Thyroid gland (tissue), 4 donors: ENCODE data around the gene AVPR1B. TPM values are rescaled to one million over a fixed set of nuclear protein-coding genes. Genes with fewer than 3 reads are reported as not detected.

Experiments used
- DNase-seq, 2 donors: peaks; one replicate each; pipeline ENCODE4 v3.0.0-alpha.2; 2019
- H3K27ac ChIP-seq, 3 donors: fragments of 200-600 bp; sonication (generic); 1 replicate in 2 of 3; 2 replicates in 1 of 3; pipeline ENCODE4 v1.5.1; 2016 to 2019; ENCODE audit warnings: mild to moderate bottlenecking in 1 of 3, moderate library complexity in 1 of 3
- H3K27me3 ChIP-seq: fragments of 200-600 bp; sonication (generic); one replicate; pipeline ENCODE4 v1.5.1; 2019
- H3K36me3 ChIP-seq, 2 donors: fragments of 200-600 bp; sonication (generic); one replicate each; pipeline ENCODE4 v1.5.1; 2016 to 2019
- H3K4me1 ChIP-seq, 2 donors: fragments of 200-600 bp; sonication (generic); one replicate each; pipeline ENCODE4 v1.5.1; 2017 to 2019
- H3K4me3 ChIP-seq, 3 donors: fragments of 200-600 bp; sonication (generic); replicated peaks in 1 of 3; 1 replicate in 2 of 3; 2 replicates in 1 of 3; pipeline ENCODE4 v1.5.1; 2016; ENCODE audit warnings: mild to moderate bottlenecking in 1 of 3
- H3K9me3 ChIP-seq: fragments of 200-600 bp; sonication (generic); one replicate; pipeline ENCODE4 v1.5.1; 2017
- POLR2A ChIP-seq, 2 donors: fragments of 450-650 bp; IDR thresholded peaks; one replicate each; pipeline ENCODE4 v1.6.1; 2017; ENCODE audit warnings: antibody characterized with exemption in 2 of 2, mild to moderate bottlenecking in 2 of 2, moderate library complexity in 1 of 2
- WGBS, 2 donors: methylation state at CpG; one replicate each; pipeline ENCODE4 v1.1.5; 2017; 5-methylcytosine and 5-hydroxymethylcytosine counted together
- intact Hi-C: fragments of 100-400 bp; cut with DNase I; formaldehyde crosslinking; loops from one replicate; pipeline ENCODE4 v1.15.1; 2023
- total RNA-seq, 4 donors: library from RNA; depleted of rRNA; stranded (reverse); fragments of >200 nt; gene quantifications; one replicate each; pipeline ENCODE4 v1.2.3, GENCODE V29; 2016
- TF ChIP-seq, protein P1 (sequence below), 6 experiments: fragments of 200-600 bp in 3 of 6; fragments of 450-650 bp in 3 of 6; sonication (generic) in 3 of 6; IDR thresholded peaks; one replicate each; pipeline ENCODE4 v1.5.1; 2016 to 2019; ENCODE audit warnings: antibody characterized with exemption in 6 of 6, mild to moderate bottlenecking in 2 of 6, inconsistent platforms in 1 of 6, moderate library complexity in 1 of 6

The AVPR1B gene
- total RNA-seq, 4 donors from 2014 or later = 0.11 to 0.68 (median 0.38) TPM; not detected in 1

DNA sequence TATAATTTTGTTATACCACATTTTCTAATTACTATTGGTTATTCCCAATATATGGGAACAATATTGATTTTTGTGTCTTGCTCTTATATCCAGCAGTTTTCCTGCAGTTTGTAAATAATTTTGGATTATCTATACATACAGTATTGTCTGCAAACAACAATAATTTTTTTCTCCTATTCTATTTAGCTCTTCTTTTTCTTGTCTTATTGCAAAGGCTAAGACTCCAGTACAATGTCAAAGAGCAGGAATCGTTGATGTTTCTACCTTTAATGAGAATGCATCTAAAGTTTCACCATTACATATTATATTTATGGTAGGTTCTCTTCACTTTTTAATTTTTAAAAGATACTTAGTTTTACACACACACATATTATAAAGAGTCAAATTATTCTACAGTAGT lies 4.1 kb upstream of the AVPR1B start:
- no peak for DNase-seq
- H3K4me1 ChIP-seq = peaks cover 12 to 13% of the 10 kb centered on the region in 2 donors
- no peak overlapping the region for H3K4me3 ChIP-seq
- intact Hi-C loops = no loop called here
- H3K9me3 ChIP-seq = no peaks in the 10 kb centered on the region
- no peak for TF ChIP-seq POLR2A (IDR thresholded peaks at IDR 0.05)
- TF ChIP-seq, protein P1, sequence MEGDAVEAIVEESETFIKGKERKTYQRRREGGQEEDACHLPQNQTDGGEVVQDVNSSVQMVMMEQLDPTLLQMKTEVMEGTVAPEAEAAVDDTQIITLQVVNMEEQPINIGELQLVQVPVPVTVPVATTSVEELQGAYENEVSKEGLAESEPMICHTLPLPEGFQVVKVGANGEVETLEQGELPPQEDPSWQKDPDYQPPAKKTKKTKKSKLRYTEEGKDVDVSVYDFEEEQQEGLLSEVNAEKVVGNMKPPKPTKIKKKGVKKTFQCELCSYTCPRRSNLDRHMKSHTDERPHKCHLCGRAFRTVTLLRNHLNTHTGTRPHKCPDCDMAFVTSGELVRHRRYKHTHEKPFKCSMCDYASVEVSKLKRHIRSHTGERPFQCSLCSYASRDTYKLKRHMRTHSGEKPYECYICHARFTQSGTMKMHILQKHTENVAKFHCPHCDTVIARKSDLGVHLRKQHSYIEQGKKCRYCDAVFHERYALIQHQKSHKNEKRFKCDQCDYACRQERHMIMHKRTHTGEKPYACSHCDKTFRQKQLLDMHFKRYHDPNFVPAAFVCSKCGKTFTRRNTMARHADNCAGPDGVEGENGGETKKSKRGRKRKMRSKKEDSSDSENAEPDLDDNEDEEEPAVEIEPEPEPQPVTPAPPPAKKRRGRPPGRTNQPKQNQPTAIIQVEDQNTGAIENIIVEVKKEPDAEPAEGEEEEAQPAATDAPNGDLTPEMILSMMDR (IDR thresholded peaks at IDR 0.05) = no peak
- H3K27ac ChIP-seq = no peak overlapping the region
- no peaks in the 10 kb centered on the region for H3K27me3 ChIP-seq
- H3K36me3 ChIP-seq = no peaks in the 10 kb centered on the region
- 74 to 79% methylated on average over 1 of the region's 1 CpG for WGBS, 2 donors

DNA sequence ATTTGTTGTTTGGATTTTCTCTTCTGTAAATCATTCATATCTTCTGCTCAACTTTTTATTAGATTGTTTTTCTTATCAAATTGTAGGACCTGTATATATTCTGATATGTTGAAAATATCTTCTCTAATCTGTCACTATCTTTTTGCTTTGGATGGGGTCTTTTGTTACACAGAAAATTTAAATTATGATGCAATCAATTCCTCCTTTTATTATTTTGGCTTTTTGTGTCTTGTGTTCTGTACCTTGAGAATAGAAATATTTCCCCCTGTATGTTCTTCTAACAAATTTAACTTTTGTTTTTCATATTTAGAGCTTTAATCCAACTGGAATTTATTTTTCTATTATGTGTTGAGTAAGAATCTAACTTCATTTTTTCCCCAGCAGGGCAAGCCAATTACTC lies 3.2 kb upstream of the AVPR1B start:
- intact Hi-C loops = no loop called here
- H3K4me3 ChIP-seq = no peak overlapping the region
- DNase-seq = no peak
- no peak overlapping the region for H3K27ac ChIP-seq
- H3K36me3 ChIP-seq = no peaks in the 10 kb centered on the region
- H3K27me3 ChIP-seq = no peaks in the 10 kb centered on the region
- H3K9me3 ChIP-seq = no peaks in the 10 kb centered on the region
- TF ChIP-seq, protein P1 (IDR thresholded peaks at IDR 0.05) = no peak
- no peak for TF ChIP-seq POLR2A (IDR thresholded peaks at IDR 0.05)
- H3K4me1 ChIP-seq = peaks cover 12 to 13% of the 10 kb centered on the region in 2 donors

DNA sequence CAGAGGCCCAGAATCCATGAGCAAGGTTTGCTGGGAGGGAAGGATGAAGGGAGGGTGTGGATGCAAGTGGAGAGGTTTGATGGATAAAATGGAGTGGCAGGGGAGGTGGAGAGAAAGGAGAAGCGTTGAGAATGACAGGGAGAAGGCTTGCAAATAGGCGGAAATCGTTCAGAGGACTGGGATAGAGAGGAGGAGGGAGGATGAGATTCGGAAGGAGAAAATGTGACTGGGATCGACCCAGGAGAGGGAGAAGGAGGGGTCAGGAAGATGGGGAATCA lies 376 bp downstream of the AVPR1B start:
- TF ChIP-seq, protein P1 (IDR thresholded peaks at IDR 0.05) = no peak
- TF ChIP-seq POLR2A (IDR thresholded peaks at IDR 0.05) = no peak
- Histone ChIP-seq H3K9me3 (no peaks in the 10 kb centered on the region), H3K27ac (peak overlapping the region in 2 of 3 donors; percentile 28 to 49), H3K27me3 (no peaks in the 10 kb centered on the region), H3K4me1 (peaks cover 12 to 20% of the 10 kb centered on the region in 2 donors), H3K36me3 (no peaks in the 10 kb centered on the region), H3K4me3 (peak overlapping the region in 1 of 3 donors; percentile 20)
- WGBS, 2 donors = 28 to 32% methylated on average over 5 of the region's 5 CpGs
- intact Hi-C loops = no loop called here
- DNase-seq = no peak

DNA sequence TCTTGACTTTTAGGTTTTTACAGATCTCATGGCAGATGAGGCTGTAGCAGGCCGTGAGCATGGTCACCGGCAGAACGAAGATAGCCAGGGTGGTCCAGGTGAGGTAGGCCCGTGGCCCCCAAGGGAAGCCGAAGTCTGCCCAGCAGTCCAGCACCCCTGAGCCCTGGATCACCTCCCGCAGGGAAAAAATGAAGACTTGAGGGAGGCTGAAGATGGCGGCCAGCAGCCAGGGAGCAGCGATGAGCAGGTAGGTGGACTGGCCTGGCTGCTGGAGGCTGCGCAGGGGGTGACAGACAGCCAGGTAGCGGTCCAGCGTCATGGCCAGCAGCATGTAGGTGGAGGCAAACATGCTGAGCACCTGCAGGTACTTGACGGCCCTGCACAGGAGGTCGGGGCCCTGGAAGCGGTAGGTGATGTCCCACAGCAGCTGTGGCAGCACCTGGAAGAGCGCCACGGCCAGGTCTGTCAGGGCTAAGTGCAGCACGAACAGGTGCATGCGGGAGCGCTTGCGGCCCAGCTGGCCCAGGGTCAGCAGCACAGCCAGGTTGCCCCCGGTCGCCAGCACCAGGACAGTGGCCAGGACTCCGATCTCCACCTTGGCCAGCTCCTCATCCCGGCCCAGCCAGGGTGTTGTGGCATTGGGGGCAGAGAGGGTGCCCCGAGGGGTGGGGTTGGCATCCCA lies 856 bp downstream of the AVPR1B start:
- WGBS, 2 donors = 91 to 95% methylated on average over 16 to 22 of the region's 25 CpGs
- H3K4me3 ChIP-seq = no peak overlapping the region
- no peaks in the 10 kb centered on the region for H3K36me3 ChIP-seq
- no peak for DNase-seq
- H3K9me3 ChIP-seq = no peaks in the 10 kb centered on the region
- no peaks in the 10 kb centered on the region for H3K27me3 ChIP-seq
- TF ChIP-seq, protein P1 (IDR thresholded peaks at IDR 0.05) = no peak
- no peak for TF ChIP-seq POLR2A (IDR thresholded peaks at IDR 0.05)
- H3K27ac ChIP-seq = no peak overlapping the region
- H3K4me1 ChIP-seq = peaks cover 12 to 20% of the 10 kb centered on the region in 2 donors
- intact Hi-C loops = no loop called here

DNA sequence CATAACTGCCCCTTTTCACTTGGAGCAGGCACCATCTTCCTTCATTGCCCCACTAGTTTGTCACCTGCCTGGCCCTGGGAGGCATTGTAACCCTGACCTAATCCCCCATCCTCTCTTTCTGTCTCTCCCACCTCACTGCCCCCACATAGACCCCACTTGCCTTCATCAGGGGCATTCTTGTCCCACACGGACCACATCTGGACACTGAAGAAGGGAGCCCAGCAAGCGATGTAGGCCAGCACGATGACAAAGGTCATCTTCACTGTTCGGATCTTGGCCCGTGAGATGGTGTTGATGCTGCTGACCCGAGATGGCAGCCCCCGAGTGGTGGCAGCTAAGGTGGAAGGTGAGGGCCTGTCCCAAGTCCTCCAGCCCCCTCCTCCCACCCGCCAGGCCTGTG lies 1.4 kb downstream of the AVPR1B start:
- TF ChIP-seq, protein P1 (IDR thresholded peaks at IDR 0.05) = no peak
- TF ChIP-seq POLR2A (IDR thresholded peaks at IDR 0.05) = no peak
- H3K4me3 ChIP-seq = no peak overlapping the region
- peaks cover 12 to 20% of the 10 kb centered on the region in 2 donors for H3K4me1 ChIP-seq
- no peaks in the 10 kb centered on the region for H3K9me3 ChIP-seq
- intact Hi-C loops = no loop called here
- WGBS, 2 donors = 96 to 99% methylated on average over 8 of the region's 8 CpGs
- no peak for DNase-seq
- no peaks in the 10 kb centered on the region for H3K27me3 ChIP-seq
- no peaks in the 10 kb centered on the region for H3K36me3 ChIP-seq
- no peak overlapping the region for H3K27ac ChIP-seq
